Stimulated activated CD4-positive, alpha-beta T cell treated with anti-CD3 and anti-CD28 coated beads, Interleukin-4, amount 100 ng/mL, for 24 hours (primary cell): ENCODE results near the gene USP6NL.
A peak's percentile ranks its signal among the peaks of the same experiment; 100 is the strongest.

Source experiments
- DNase-seq: peaks from one replicate; pipeline ENCODE4 v3.0.0-alpha.2; 2020

USP6NL gene

DNA sequence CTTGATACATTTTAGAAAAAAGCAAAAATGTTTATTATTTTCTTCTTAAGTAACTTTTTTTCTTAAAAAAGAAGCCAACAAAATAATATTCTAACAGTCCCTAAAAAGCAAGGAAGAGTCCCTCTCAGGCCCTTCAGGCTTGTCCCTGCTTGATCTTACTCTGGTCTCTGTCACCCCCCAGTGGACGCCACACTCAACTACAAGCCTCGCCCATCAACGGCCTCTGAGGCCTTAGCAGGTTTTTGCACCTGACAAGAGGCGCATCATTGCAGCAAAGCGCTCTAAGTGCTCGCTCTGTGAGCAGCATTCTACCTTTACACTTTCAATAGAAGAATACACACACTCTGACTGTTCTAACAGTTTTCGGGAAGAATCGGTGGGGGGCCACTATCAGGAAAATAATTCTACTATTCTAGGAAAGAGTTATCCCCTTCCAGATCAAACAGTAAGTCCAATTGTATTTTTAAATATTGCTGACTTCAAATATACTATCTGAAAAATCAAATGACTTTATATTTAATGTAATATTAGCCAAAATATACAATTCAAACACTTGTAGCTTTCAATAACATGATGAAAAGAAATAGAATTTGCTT lies 139.2 kb downstream of the USP6NL start:
- DNase-seq = peak; percentile 74

- no peak for DNase-seq
These were observed 141.7 kb downstream of the USP6NL start for GRCh38 chr10:11469575-11470391.

DNA sequence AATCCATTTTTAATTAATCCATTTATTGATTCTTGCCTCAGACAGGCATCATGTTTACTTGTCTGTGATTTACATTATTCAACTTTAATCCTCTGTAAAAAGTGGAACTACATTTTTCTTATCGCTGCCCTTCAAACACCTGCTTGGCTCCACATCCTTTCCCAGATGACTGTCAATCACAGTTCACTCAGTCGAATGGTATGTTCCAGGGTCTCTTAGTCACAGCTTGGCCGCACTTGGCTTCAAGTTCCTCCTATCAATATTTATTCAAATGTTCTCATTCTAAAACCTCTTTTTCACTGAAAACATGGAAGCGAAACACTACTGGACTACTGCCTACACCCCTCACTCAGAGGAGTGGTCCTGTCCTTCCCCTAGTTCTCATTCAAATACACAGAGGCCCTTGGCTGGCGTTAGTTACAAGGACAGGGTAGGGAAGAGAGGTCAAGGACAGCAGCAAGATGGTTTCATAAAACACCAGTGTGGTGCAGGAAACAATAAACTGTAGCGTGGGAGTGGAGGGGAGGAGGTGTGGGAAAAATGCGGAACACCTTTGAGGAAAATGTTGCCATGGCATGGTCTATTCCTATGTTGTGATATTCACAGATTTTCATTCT lies 143.2 kb downstream of the USP6NL start:
- no peak for DNase-seq

DNA sequence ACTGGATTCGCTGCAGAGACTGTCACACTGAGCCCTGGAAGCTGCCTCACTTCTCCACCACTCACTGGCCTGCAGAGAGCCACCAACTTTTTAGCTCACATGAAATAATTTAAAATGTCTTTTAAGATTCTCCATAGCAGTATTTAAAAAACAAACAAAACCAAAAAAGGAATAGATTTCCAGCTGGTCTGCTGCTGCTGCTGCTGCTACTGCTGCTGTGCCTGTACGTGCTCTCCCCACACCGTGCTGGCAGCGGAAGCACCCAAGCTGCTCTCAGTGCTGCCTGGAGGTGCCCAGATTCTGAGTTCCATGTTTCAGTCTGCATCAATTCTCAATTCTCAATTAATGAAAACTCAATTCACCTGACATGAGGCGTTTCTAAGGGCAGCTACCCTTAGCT lies 146.0 kb downstream of the USP6NL start:
- DNase-seq = no peak

GRCh38 chr10:11463111-11463510 lies 148.3 kb downstream of the USP6NL start:
- no peak for DNase-seq

DNA sequence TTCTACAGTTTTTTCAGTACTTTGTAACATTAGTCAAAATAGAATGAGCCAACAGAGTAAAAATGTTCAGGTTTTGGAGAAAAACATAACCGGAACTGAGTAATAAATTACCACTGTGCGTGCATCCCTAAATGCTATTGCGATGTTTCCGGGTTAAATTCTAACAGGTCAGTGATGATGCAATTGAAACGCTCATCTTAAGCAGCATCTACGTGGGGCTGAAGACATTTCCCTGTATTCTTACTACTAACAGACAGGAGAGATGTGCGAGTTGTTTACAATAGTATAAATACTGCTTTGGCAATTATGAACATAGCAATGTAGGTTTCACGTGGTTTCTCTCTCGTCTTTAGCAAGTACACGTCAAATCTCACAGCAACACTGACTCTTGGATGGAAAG lies 149.4 kb downstream of the USP6NL start:
- no peak for DNase-seq

GRCh38 chr10:11457336-11457735 lies 154.1 kb downstream of the USP6NL start:
- no peak for DNase-seq

- no peak for DNase-seq
These were observed 156.4 kb downstream of the USP6NL start for GRCh38 chr10:11454958-11455566.

- DNase-seq = no peak
These were observed 157.3 kb downstream of the USP6NL start for GRCh38 chr10:11454160-11454559.

DNA sequence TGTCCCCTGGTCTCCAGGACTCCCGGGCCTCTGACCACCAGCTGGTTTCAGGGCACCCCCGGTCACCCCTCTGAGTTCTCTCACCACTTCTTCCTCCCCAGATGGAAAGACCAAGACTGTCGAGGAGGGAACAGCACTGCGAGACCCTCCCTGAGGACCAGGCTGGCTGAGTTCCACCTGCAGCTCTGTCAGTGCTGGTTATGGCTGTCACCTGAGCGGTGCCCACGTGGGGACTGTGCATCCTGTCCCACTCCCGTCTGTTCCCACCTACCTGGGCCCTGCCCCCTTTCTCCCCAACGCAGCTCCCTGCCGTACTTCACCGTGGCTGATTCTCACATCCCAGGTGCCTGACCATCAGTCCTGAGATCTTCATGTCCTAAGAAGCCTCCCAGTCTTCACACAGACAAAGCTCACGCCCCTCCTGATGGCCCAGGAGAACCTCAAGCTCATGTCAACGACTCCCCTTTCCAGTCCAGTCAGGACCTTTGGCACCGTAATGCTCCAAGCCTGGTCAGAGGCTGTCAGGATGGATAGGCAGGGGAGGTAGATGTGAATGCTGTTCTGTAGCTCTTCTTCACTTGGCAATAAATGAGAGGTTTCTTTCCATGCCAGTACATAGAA lies 159.7 kb downstream of the USP6NL start:
- no peak for DNase-seq

DNA sequence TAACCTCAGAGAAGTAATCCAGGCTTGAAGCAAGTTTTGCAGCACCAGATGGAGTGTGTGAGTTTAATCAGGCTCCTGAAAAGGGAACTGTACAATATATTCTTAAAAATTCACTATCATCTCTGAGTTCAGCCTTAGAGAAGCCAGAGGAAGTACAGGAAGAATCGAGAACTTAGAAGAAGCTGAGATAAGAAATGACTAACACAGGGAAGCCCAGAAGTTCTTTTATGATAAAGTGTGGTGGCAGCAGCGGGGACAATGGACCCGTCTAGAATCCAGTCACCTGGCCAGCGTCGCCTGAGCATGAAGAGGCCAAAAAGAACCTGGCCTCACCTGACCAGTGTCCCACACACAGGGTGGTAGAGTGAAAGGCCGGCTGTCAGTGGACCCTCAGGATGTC lies 161.0 kb downstream of the USP6NL start:
- no peak for DNase-seq

GRCh38 chr10:11449761-11450160 lies 161.7 kb downstream of the USP6NL start:
- DNase-seq = no peak

GRCh38 chr10:11448545-11449244 lies 162.8 kb downstream of the USP6NL start:
- DNase-seq = no peak

- no peak for DNase-seq
These were observed 163.3 kb downstream of the USP6NL start for GRCh38 chr10:11448190-11448544.

DNA sequence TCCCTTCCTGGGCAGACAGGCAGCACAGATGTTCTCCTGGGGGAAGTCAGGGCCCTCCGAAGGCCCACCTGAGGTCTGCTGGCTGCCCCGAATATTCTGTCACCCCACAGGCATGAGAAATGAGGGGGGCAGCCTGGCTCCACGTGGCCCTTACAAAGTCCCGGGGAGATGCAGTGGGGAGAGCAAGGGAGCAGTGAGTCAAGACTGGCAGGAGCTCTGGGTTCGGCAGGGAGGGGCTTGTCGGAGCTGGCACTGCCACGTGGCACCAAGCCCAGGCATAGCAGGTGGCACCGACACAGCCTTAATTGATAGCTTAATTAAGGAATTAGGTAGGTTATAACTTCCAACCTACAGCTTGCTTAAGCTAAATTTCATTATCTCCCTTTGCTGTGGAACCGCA lies 163.9 kb downstream of the USP6NL start:
- no peak for DNase-seq

DNA sequence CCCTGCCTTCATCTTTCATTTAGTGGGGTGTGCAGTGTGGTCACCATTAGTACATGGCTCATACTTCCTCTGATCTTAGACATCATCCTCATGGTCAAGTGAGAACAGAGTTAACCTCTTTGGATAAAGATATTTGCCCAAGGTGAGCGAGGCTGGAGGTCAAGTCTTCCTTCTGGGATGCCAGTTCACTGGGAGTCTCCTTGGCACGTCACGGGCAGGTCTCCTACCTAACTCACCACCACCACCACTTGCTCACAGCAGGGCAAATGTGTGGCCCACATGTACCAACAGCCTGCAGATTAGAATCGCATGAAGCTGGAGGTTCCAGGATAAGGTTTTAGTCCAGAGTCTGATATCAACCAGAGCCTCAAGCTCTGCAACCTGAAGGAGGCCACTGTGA lies 164.6 kb downstream of the USP6NL start:
- no peak for DNase-seq

DNA sequence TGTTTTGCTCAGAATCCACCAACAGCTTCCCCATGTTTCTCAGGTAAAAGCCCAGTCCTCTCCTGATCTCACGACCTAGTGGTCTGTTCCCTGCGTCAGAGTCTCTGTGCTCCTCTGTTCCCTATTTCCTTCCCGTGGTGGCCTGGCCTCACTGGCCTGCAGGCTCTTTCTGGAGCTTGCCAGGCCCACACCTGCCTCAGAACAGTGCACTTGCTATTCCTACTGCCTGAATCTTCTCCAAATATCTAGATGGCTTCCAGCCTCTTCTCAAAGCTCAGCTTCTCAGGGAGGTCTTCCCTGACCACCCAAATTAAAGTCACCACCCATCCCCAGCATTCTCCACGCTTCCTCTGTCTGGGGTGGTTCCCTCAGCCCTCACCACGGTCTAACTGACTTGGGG lies 165.3 kb downstream of the USP6NL start:
- DNase-seq = no peak

DNA sequence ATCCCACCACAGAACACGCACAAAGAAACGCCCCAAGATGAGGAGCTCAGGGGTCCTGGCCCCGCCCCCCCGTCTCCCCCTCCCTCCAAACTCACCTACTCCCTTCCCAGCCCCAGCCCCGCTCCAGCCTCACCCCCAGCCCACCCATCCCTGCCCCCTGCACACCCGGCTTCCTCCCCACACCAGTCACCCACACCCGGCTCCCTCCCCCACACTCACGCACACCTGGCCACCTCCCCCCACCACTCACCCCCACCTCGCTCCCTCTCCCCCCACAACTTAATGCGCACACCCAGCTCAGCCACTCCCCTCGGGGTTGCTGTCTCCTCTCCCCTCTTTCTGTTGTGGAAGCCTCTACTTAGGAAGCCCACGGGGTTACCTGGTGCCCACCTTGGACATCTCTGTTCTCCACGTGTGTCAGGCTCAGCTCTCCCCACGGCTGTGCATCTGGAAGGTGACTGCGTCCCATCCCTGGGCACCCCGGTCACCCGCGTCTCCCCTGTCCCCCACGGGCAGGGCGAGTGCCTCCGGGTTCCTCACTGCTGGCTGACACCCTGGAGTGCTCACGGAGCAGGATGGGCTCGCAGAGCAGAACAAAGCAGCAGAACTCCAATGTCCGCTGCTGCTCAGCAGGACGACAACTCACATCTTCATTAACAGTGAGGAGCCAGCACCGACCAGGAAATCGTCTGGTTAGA lies 166.8 kb downstream of the USP6NL start:
- DNase-seq = no peak

DNA sequence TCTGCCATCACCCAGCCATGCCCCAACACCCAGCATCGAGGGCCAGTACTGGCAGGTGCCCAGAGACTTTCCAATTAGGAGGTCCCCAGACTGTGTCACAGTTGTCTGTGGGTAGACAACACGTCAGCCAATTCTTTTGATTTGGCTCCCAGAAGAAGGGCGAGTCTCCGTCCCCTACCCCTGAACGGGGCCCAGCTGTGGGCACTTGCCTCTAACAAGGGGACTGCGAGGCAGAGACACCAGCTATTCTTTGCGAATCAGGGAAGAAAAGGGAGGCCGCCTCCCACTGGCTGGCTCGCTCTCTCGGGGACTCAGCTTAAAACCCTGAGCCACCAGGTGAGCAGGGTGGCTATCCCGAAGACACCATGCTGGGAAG lies 167.3 kb downstream of the USP6NL start:
- DNase-seq = peak; percentile 0

DNA sequence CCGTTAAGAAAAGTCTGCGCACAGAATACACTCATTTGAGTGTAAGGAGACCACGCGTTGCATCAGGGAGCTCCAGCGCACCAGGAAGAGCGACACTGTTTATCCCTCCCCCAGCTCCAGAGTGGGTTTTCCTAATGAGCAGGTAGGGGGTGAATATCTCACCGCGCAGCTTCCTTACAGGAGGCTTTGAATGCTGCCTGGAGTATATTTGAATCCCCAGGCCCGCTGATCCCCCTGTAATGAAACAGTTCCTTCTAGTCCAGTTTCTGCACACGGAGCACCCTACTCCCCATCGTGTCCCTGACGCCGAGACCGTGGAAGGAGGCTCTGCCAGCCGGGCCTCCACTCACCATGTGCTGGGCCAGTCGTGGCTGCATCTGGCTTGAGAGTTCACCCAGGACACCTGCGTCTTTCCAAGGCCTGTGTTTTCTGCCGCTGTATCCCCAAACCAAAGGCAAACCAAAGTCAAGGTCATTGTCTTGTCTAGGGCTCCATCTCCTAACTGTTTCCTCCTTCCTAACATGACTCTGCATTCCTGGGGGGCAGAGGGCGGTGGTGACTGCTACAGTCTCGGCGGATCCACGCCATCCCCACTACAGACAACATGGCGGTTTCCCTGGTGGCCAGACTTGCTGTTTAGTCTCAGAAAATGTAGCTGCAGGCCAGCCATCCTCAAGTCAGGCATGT lies 167.8 kb downstream of the USP6NL start:
- peak; percentile 1 for DNase-seq

- DNase-seq = no peak
These were observed 169.3 kb downstream of the USP6NL start for GRCh38 chr10:11442001-11442773.
